ENCODE results near the gene PPCDC.

The PPCDC gene

GRCh38 chr15:75023181-75023871, at the start of gene PPCDC:
TSS of gene PPCDC (plus strand) at chr15:75023590. CDS start at chr15:75028319, 4,729 bp downstream.
- DNase-seq: peak; percentile 92 to 94

DNA sequence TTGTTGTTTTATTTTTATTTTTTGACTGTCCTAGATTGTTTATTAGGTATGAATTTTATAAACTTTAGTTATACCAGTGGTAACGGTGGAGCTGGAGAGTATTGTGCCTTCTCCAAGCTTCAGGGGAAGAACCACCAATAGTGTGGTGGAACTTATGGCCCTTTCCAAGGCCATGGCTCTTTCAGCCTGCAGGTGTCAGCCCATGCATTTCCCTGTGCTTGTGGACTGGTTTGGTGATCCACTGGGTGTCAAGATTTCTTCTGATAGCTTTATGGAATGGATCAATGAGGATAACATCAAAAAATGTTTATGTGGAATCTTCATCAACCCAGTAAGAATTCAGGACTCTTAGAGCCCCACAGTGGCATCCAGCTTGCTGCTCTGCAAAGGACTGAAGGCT, 47.2 kb upstream of the PPCDC start:
- DNase-seq: no peak

DNA sequence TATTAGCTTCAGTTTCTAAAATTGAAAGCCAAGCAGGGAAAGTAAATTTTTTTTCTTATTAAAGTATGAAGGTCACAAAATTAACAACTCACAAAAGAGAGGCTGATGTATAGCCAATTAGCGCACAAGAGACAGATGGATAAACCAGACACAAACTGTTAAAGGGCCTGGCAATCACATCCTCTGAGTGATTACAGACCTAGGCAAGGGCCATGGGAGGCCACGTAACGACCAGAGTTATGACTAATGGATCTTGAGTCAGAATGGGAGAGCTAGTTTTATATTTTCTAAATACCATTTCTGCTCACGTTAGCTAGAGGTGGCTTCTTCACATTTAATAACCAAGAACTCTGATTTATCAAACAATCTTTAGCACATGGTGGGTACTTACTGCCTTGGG, 45.8 kb upstream of the PPCDC start:
- no peak for DNase-seq

DNA sequence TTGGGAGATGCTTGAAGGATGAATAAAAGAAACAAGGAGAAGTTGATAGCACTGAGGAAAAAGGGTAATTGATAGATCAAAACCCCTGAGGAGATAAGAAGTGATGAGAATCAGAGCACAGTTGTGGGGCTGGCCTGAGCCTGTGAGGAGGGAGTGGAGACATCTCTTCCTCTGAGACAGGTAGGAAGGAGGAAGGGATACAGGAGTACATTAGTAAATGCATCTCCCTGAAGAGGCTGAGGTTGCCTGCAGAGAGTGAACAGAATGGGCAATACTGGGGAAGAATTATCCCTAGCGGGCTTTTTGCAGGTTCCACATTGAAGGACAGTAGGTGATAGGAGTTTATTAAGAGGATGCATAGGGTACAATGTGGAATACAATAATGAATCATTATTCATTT, 45.3 kb upstream of the PPCDC start:
- DNase-seq: no peak

DNA sequence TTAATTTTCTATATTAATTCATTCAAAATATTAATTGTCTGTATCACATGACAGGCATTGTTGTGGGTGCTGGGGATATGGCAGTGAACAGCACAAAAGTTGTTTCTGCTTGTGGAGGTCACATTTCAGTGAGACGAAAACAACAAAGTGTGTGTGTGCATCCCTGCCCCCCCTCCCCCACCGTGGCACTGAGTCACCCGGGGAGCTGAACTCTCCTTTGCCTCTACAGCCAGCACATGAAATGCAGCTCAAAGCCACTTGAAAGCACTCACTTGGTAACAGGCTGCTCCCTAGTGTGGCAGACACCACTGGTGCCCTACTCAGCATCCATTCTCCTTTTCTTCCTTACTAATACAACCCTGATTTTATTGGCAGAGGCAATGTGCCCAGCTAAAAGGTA, 44.9 kb upstream of the PPCDC start:
- no peak for DNase-seq

GRCh38 chr15:74982183-74982582, 41.2 kb upstream of the PPCDC start:
- DNase-seq: no peak

- no peak for DNase-seq
Measured at GRCh38 chr15:74983725-74984231, 39.6 kb upstream of the PPCDC start.

DNA sequence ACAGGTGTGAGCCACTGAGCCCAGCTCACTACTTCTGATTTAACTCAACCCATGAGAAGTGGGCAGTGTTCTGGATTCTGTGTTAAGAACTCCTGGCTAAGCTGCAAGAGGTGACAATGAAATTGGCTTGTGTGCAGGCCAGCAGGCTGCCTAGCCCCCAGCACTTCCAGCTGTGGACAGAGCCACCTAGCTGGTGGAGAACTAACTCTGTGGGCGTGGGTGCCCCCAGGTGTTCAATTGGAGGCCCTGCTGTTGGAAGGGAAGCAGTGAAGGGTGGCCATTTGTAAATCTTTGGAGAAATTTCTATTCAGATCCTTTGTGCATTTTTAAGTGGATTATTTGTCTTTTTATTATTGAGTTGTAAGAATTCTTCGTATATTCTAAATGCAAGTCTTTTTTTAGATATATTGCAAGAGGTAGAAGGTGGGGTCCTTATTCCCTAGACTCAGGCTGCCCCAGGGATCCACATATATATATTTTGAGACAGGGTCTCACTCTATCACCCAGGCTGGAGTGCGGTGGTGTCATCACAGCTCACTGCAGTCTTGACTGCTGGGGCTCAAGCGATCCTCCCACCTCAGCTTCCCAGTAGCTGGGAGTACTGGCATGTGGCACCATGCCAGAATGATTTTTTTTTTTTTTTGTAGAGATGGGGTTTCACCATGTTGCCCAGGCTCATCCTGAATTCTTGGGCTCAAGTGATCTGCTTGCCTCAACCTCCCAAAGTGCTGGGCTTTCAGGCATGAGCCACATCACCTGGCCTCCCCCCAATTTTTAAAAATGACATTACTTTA, 35.2 kb upstream of the PPCDC start:
- DNase-seq: peak; percentile 52 to 73

DNA sequence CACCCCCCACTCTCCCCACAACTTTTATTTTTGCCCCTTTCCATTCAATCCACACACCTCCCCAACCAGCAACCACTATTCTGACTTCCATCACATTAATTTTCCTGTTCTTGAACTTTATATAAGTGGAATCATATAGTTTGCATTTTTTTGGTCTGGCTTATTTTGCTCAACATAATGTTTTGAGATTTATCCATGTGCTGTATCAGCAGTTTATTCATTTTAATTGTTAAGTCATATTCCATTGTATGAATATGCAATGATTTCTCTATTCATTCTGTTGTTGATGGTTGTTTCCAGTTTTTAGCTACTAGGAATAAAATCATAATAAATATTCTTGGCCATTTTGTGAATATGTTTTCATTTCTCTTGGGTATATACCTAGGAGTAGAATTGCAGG, 33.9 kb upstream of the PPCDC start:
- no peak for DNase-seq

DNA sequence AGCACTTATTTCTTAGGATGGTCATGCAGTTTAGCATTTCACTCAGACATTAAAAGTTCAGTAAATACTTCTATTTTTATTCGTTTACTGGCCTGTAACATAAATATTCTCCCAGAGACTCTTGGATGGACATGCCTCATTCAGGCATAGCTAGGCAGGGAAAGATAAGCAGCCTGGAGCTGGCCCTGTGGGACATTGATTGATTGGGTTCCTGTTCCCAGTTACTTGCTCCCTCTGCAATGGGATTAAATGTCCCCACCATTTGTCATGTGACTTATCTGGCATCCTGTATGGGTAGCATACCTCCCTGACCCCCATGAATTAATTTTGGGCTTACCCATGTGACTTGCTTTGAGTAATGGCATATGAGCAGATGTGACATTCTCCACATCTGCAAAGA, 30.8 kb upstream of the PPCDC start:
- no peak for DNase-seq

DNA sequence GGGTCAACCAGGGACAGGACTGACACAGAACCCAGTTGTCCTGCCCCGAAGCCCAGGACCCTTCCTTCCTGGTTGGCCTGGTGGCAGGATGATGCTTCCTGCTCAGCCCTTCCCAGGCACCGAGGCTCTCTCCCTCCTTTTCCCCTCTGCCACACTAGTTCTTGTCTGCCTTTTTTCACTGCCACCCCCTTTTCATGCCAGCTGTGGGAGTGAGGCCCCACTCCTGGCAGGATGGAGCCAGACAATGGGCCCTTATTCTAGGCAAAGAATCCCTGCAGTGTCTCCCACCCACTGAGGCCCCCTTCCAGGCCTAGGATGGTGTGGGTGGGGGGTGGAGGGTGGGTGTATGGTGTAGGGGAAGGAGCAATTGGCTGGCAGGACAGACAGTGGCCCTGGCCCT, 29.2 kb upstream of the PPCDC start:
- DNase-seq: no peak

DNA sequence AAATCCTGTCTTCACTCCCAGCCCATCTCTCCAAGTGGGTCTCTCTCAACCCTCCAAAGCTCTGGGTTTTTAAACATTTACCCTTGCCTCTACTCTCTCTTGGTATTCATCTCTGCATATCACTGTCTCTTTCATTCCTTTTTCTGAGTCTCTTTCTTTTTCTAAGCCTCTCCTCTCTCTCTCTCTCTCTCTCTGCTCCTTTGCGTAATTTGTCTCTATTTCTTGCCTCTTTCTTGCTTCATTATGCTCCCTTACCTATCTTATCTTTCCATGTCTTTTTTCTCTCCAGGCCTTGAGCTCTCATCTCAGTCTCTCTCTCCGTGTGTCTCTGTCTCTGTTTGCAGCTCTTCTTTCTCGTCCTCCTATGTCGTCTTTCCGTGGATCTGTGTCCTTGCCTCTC, 28.7 kb upstream of the PPCDC start:
- no peak for DNase-seq

DNA sequence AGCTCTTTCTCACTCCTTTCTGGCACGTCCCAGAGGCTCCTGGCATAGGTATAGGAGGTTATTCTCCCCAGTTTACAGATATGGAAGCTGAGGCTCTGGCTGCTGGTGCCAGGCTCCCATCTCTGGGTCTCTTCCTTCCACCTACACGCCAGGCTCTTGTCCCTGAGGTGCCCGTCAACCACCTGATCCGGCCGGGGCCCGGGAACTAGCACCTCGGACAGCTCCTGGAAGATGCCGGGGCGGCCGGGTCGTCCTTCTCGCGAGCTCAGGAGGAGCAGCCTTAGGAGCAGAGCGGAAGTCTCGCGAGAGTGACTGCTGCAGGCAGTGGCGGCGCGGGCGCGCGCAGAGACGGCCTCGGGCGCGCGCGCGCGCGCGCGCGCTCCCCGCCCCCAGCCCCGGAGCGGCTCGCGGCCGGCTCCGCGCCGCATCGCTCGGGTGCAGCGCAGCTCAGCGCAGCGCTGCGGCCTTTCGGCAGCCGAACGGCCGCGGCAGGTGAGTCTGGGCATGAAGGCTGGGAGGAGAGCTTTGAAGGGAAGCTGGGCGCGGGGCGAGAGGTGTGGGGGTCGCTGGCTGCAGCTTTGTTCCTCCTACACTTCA, 28.1 kb upstream of the PPCDC start, which contains the start of gene SCAMP5:
Gene SCAMP5, plus strand, starts transcription at position 382 of the 597 bp plus-strand sequence. CDS start 16,277 bp downstream, outside the sequence.
- peak; percentile 92 to 98 for DNase-seq

- DNase-seq: peak; percentile 64 to 71
Measured at GRCh38 chr15:74995779-74996765, 27.3 kb upstream of the PPCDC start.

GRCh38 chr15:74997141-74997540, 26.2 kb upstream of the PPCDC start:
- DNase-seq: no peak

DNA sequence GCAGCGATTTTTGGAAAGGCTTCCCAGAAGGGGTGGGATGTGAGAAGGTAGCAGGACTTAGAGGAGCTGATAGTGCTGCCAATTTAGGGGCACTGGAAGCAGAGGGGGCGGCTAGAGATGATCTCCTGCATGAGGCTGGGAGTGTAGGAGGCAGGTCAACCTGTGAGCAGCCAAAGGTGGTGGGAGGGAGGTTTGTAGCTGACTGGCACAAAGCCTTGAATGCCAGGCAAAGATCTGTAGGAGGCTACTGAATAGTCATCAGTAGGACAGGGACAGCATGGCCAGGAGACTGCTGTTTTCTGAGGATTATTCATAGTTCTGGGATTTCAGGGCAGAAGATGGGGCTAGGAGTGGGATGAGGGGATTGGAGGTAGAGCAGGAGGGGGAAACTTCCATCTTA, 25.8 kb upstream of the PPCDC start:
- DNase-seq: no peak

DNA sequence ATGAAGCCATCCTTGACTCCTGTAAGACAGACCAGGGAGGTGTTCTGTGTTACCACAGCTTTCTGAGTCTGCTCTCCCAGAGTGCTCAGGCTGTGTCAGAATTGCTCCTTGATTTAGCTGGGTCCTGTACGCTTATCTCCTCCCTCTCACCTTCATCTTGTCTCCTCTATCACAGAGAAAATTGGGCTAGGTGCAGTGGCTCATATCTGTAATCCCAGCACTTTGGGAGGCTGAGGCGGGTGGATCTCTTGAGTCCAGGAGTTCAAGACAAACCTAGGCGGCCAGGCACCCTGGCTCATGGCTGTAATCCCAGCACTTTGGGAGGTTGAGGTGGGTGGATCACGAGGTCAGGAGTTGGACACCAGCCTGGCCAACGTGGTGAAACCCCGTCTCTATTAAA, 22.1 kb upstream of the PPCDC start:
- DNase-seq: no peak

DNA sequence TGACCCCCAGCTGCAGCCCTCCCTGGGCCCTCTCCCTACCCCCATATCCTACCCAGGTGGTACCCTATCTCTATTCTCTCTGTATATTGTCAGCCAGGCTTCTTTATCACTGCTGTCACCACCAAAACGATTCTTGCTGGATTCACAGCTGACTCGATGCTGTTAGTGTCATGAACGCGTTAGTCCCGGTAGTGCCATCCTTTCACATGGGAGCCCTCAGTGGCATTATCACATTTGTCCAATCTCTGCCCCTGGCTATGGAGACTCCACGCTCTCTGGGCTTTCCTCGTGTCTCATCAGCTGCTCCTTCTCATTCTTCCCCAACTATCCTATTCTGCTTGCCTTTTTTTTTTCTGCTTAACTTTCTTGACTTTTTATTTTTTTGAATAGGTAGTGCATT, 21.0 kb upstream of the PPCDC start:
- DNase-seq: no peak

- DNase-seq: no peak
Measured at GRCh38 chr15:75007216-75007615, 16.2 kb upstream of the PPCDC start.

GRCh38 chr15:75008221-75008625, 15.2 kb upstream of the PPCDC start:
- DNase-seq: no peak

DNA sequence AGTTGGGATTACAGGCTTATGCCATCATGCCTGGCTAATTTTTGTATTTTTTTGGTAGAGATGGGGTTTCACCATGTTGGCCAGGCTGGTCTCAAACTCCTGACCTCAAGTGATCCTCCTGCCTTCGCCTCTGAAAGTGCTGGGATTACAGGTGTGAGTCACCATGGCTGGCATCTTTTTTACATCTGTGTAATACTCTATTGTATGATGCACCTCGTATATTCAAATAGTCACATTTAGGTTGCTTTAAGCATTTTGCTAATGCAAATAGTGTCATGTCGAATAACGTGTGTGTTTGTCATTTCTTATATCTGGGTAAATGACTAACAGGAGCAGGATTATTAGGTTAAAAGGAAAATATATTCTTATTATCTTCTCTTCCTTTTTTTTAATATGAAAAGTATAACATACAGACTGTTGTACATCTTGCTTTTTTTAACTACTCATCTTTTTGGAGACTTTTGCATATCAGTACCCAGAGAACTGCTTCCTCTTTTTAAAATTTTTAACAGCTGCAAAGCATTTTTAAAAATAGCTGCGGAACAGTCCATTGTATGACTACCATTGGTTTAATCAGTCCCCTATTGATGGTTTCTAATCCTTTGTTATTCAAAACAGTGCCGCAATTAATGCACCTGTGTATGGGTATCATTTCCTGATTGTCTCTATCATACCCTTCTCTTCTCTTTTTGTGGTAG, 14.6 kb upstream of the PPCDC start:
- DNase-seq: no peak

- DNase-seq: no peak
Measured at GRCh38 chr15:75016431-75016830, 7.0 kb upstream of the PPCDC start.
